Measurements from ENCODE around the gene PREB.

Gene PREB

DNA sequence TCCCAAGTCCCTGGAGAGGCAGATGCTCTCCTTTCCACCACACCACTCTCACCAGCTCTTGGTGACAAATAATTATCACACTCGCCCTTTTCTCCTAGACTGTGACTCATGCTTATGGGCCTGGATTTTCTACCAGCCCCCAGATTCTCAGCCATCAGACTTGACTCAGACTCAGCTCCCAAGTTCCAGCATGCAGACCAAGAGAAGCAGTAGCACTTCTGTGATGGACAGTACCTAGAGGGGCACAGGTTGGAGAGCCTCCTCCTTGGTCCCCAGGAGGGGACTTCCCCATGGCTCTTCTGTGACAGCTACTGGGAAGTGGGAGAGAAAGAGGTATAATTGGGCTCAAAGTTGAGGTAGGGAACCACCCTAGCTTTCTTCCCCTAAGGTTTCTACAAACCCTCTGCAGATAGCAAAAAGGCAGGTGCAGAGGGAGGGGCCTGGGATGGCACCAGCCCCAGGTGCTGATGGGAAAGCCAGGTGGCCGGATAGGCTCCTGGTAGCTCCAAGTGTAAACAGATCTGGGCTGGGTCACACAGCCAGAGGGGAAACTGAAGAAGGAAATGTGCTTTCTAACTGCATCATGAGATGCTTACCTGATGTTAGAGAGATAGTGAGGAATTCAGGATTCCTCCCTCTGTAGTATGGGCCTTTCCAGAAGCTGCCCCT, 18.5 kb upstream of the PREB start:
- DNase-seq (ENCODE audit: low spot score) = no peak

DNA sequence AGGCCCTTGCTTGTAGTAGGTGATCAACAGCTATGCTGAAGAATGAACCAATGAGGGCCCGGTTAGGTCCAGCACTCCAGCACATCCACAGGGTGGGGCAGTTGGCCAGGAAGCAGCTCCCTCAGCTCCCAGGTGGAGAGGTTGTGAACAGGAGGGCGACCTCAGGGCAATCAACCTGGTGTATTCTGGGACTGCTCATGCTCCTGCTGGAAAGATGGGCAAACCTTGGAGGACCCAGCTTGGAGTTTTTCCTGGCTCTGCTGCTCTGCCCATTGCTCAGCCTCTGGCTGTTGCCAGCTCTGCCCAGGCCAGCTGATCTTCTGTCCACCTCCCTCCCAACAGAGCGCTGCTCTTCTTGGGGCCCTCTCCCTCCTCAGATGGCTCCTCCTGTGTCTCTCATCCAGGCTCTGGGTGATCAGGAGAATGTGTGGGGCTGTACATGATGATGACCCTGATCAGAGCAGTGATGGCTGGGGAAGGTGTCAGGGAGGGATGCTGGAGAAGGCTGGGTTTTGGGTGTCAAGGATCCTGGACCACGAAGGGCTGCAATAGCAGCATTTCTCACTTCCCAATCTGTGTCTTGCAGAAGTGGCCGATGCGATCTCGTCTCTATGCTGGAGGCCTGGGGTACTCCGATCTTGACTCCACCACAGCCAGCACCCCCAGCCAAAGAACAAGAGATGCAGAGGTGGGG, 17.8 kb upstream of the PREB start:
- DNase-seq (ENCODE audit: low spot score) = no peak

GRCh38 chr2:27150639-27151230, 16.3 kb upstream of the PREB start:
- DNase-seq (ENCODE audit: low spot score) = no peak

GRCh38 chr2:27149570-27150405, 15.4 kb upstream of the PREB start:
- DNase-seq (ENCODE audit: low spot score) = no peak

GRCh38 chr2:27148801-27149439, 14.5 kb upstream of the PREB start, which contains the start of gene TCF23:
Gene TCF23 (plus strand): TSS chr2:27149004. CDS start chr2:27149134, 130 bp downstream.
- DNase-seq (ENCODE audit: low spot score) = no peak

- no peak for DNase-seq (ENCODE audit: low spot score)
Measured at GRCh38 chr2:27147935-27148334, 13.5 kb upstream of the PREB start.

DNA sequence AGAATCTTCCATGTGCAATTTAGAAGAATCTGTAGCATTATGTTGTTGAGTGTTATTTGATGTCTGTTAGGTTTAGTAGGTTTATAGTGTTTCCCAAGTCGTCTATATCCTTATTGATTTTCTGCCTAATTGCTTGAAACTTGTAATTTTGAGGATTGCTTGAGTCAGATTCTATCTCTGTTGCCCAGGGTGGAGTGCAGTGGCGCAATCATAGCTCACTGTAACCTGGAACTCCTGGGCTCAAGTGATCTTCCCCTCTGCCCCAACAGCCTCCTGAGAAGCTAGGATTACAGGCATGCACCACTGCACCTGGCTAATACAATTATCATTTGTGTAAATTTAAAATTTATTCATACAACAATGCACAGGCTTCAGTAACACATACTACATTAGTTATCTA, 11.2 kb upstream of the PREB start:
- DNase-seq (ENCODE audit: low spot score) = no peak

DNA sequence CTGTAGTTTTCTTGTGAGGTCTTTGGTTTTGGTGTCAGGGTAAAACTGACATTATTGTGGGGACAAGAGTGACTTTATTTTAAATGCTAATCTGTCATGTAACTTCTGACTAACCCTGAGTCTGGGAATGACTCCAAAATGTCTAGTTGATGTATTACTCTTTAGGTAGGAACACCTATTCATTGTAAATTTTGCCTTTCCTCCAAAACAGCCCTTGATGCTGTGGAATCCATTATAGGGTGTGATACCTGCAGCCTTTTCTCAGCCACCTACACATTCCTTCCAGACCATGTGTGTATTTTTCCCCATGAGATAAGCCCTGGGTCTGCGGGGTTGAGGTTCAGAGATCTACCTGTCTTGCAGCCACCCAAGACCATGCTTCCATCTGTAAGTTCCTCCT, 8.8 kb upstream of the PREB start:
- DNase-seq (ENCODE audit: low spot score) = no peak

DNA sequence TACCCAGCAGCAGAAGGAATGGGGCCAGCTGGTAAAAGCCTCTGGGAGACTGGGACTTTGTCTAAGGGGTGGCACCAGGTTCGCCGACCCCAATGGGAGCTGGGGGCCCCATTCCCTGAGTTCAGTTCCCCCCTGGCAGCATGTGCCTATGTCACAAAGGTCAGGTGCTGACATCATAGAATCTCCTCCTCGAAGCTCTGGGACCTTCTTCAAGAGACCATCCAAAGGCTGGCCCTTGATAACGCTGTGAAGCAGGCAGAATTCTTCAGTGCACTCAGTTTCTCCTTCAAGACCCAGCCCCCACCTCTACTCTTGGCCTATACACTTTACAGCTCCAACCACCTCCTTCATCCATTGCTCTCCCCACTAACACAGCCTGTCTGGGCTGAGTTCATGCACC, 4.9 kb upstream of the PREB start, which contains the start of gene PRR30:
TSS of gene PRR30 (minus strand) at position 101 of the 400 bp plus-strand sequence. CDS start 1,081 bp downstream, outside the sequence.
- DNase-seq (ENCODE audit: low spot score) = no peak

DNA sequence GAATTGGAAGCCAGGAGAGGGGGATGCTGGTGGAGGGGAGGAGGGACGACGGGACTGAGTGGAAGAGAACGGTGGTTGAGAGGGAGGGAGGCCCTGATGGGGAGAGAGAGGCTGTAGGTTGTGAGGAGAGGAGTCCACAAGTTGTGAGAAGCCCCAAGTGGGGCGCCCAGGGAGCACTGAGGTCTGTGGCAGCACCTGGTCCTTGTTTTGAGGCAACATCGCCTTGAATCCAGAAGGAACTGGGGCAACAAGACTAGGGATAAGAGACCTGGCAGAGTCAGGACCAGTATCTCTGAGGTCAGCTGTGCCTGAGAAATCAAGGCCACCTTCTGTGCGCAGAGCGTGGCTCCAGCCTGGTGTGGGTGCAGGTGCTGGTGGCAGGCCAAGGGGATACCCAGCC, 3.7 kb upstream of the PREB start:
- DNase-seq (ENCODE audit: low spot score) = no peak

DNA sequence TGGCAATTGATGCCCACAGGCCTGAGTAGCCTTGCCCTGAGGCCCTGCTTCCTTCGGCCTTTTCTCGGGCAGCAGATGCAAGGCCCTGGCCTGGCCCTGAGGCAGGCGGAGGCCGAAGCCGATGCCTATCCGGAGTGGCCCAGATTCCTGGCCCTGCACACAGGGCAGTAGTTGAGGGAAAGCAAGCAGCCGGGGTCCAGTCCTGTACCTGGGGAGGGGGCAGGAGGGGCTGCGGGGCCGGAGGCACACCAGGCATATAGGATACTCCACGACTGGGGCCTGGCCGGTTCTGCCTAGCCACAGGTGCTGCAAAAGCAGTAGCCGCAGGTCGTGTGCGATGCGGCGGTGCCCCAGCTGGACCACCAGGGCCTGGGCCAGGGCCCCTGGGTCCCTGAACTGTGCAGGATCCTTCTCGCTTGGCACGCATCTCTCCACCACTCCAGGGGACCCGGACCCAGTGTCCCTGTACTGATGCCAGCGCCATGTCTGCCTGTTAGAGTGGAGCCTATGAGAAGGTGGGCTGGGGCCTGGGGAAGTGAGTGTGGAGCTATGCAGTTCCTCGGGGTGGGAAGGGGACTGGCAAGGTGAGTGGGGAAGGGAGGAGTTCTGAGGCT, 3.0 kb upstream of the PREB start:
- no peak for DNase-seq (ENCODE audit: low spot score)

DNA sequence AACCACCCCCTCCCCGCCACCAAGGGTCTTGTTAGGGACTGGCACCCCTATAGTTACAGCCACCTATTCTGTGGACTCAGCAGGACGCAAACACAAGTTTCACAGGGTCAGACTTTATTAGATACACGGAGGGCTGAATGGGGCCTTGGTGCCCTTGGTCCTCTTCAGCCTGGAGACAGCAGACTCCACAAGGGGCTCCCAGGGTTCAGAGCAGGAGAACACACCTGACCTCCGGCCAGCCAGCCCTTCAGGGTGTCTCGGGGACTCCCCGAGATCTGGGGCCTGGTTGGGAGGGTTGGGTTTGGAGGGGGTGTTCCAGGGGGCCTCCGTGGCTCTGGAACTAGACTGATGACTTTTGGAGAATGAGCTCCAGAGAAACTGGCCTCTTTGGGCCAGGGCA, 2.3 kb upstream of the PREB start:
- no peak for DNase-seq (ENCODE audit: low spot score)

DNA sequence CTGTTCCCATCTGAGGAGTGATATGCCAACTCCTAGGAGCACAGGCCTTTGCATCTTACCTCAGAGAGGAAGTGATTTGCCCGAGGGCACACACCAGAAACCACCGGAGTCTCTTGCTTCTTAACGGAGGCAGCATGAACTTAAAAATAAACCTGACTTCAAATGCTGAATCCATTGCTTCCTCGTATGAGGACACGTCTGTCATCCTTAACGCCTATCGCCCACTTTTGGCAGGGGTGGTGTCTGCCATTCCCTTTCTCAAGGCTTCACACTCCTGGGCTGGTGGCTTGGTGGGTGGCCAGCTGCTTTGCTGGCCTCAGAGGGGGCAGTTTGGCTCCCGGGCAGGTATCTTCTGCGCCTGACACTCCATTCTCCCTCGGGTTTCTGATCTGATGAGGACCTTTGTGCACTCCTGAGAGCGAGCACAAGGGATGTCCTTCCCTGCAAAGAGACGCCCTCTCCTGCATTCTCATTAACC, 1.1 kb upstream of the PREB start:
- DNase-seq (ENCODE audit: low spot score) = no peak

GRCh38 chr2:27134781-27135477, 493 bp upstream of the PREB start:
- no peak for DNase-seq (ENCODE audit: low spot score)

DNA sequence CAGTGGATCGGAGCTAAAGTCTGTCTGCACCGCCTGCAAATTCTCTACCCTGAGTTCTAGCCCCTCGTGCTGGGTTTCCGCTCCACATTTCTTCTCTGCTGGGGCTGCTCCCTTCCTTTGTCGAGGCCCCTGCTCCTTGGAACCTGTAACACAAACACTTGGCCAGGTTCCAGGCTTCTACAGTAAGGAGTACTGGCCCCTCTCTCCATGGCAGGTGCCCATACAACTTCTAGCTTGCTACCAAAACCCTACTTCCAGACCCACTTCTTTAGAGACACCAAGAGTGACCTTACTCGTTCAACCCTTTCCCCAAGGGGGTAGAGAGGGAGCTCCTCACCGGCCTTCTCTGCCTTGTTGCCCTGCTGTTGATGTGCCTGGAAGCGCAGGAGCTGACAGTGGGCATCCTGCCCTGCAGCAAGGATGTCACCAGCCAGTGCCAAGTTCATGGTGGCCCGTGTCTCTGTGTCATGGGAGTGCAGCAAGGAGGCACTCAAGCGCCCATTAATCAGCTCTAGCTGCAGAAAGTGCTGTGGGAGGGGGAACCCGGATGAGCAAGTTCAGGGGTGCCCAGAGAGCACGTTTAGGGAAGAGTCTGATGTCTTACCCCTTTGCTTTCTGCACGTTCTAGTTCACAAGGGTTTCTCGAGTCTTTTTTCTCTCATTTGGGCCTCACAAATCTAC, 1.1 kb downstream of the PREB start:
- no peak for DNase-seq (ENCODE audit: low spot score)

- no peak for DNase-seq (ENCODE audit: low spot score)
Measured at GRCh38 chr2:27131429-27131828, 3.0 kb downstream of the PREB start.

DNA sequence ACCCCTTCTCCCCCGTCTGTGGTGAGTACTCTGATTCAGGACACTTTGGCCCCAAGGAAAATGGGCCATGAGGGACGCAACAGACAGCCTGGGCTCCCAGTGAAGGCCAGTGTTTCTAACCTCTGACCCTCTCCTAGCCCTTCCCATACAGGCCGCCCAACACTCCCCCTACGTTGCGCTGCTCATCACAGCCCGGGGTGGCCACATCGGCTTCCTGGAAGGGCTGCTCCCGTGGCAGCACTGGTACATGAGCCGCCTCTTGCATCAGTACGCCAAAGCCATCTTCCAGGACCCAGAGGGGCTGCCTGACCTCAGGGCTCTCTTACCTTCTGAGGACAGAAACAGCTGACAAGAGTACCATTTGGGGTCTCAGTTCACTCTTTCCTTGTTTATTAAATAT, 4.0 kb downstream of the PREB start:
- no peak for DNase-seq (ENCODE audit: low spot score)

GRCh38 chr2:27128668-27129571, 5.5 kb downstream of the PREB start:
- DNase-seq (ENCODE audit: low spot score) = no peak
